ENCODE measurements around the gene OR10G2.

OR10G2 gene

GRCh38 chr14:21589317-21589716, 45.4 kb downstream of the OR10G2 start:
- Histone ChIP-seq H3K36me3 (ENCODE audit: control insufficient read depth in 2 of 2, insufficient read depth in 2 of 2, low read length in 2 of 2) (no peaks in the 10 kb centered on the region), H3K27me3 (ENCODE audit: control insufficient read depth in 1 of 2, insufficient read depth in 2 of 2, low read length in 2 of 2) (no peaks in the 10 kb centered on the region), H3K9ac (ENCODE audit: low read length in 2 of 2) (no peak overlapping the region), H3K4me3 (ENCODE audit: low read length in 2 of 2) (no peak overlapping the region), H3K27ac (ENCODE audit: low read length) (no peak overlapping the region), H3K9me3 (ENCODE audit: control insufficient read depth in 2 of 2, low read length in 2 of 2) (peaks cover 5 to 6% of the 10 kb centered on the region in 2 donors), H3K4me1 (ENCODE audit: control insufficient read depth, insufficient read depth, low read length) (no peaks in the 10 kb centered on the region)
